ENCODE data around the gene RELN.

The RELN gene

GRCh38 chr7:103571586-103571985 is 417.9 kb downstream of the RELN start:
- Histone ChIP-seq H3K9me3 (no peaks in the 10 kb centered on the region), H3K4me3 (ENCODE audit: low read depth in 1 of 2, low read length in 1 of 2) (no peak overlapping the region), H3K27ac (no peak overlapping the region), H3K27me3 (no peaks in the 10 kb centered on the region), H3K36me3 (no peaks in the 10 kb centered on the region), H3K4me1 (ENCODE audit: control insufficient read depth in 1 of 2, insufficient read depth in 1 of 2, low read depth in 1 of 2, low read length in 1 of 2) (no peaks in the 10 kb centered on the region)
- no peak for TF ChIP-seq CTCF (IDR thresholded peaks at IDR 0.05)

GRCh38 chr7:103569621-103570305 is 419.7 kb downstream of the RELN start:
- no peak for TF ChIP-seq CTCF (IDR thresholded peaks at IDR 0.05)
- Histone ChIP-seq H3K36me3 (no peaks in the 10 kb centered on the region), H3K27me3 (no peaks in the 10 kb centered on the region), H3K9me3 (no peaks in the 10 kb centered on the region), H3K4me1 (ENCODE audit: control insufficient read depth in 1 of 2, insufficient read depth in 1 of 2, low read depth in 1 of 2, low read length in 1 of 2) (no peaks in the 10 kb centered on the region), H3K27ac (no peak overlapping the region), H3K4me3 (ENCODE audit: low read depth in 1 of 2, low read length in 1 of 2) (no peak overlapping the region)

GRCh38 chr7:103564416-103564815 is 425.0 kb downstream of the RELN start:
- peaks cover 6% of the 10 kb centered on the region for H3K27me3 ChIP-seq
- no peaks in the 10 kb centered on the region for H3K36me3 ChIP-seq
- H3K4me3 ChIP-seq (ENCODE audit: low read depth in 1 of 2, low read length in 1 of 2): no peak overlapping the region
- TF ChIP-seq CTCF (IDR thresholded peaks at IDR 0.05): no peak
- no peaks in the 10 kb centered on the region for H3K9me3 ChIP-seq
- H3K4me1 ChIP-seq (ENCODE audit: control insufficient read depth in 1 of 2, insufficient read depth in 1 of 2, low read depth in 1 of 2, low read length in 1 of 2): no peaks in the 10 kb centered on the region
- no peak overlapping the region for H3K27ac ChIP-seq

GRCh38 chr7:103560136-103560535 is 429.3 kb downstream of the RELN start:
- Histone ChIP-seq H3K9me3 (no peaks in the 10 kb centered on the region), H3K4me1 (ENCODE audit: control insufficient read depth in 1 of 2, insufficient read depth in 1 of 2, low read depth in 1 of 2, low read length in 1 of 2) (no peaks in the 10 kb centered on the region), H3K36me3 (no peaks in the 10 kb centered on the region), H3K4me3 (ENCODE audit: low read depth in 1 of 2, low read length in 1 of 2) (no peak overlapping the region), H3K27ac (no peak overlapping the region), H3K27me3 (peaks cover 6% of the 10 kb centered on the region)
- TF ChIP-seq CTCF (IDR thresholded peaks at IDR 0.05): no peak

GRCh38 chr7:103551016-103551415 is 438.4 kb downstream of the RELN start:
- Histone ChIP-seq H3K4me3 (ENCODE audit: low read depth in 1 of 2, low read length in 1 of 2) (no peak overlapping the region), H3K27me3 (peaks cover 6% of the 10 kb centered on the region), H3K27ac (no peak overlapping the region), H3K36me3 (no peaks in the 10 kb centered on the region), H3K9me3 (no peaks in the 10 kb centered on the region), H3K4me1 (ENCODE audit: control insufficient read depth in 1 of 2, insufficient read depth in 1 of 2, low read depth in 1 of 2, low read length in 1 of 2) (no peaks in the 10 kb centered on the region)
- no peak for TF ChIP-seq CTCF (IDR thresholded peaks at IDR 0.05)

Data from neutrophil (primary cell).